K562 (cell line): ENCODE measurements around the gene HPS3. TPM values are rescaled to one million over a fixed set of nuclear protein-coding genes. Genes with fewer than 3 reads are reported as not detected.

Experiments used
- CHD1 ChIP-seq: fragments of 200-600 bp; sonication (generic); IDR thresholded peaks from one replicate; pipeline ENCODE4 v1.6.1; 2012; ENCODE audit warnings: mild to moderate bottlenecking, moderate library complexity, low read length, inconsistent platforms
- FOXA3 ChIP-seq, 2 experiments: fragments of 450-650 bp in 1 of 2; sonication (generic) in 1 of 2; formaldehyde crosslinking; IDR thresholded peaks in 1 of 2; conservative IDR thresholded peaks in 1 of 2; 2 replicates each; pipeline versions ENCODE4 v1.4.0 to v1.8.0; 2020 to 2022; ENCODE audit warnings: mild to moderate bottlenecking in 2 of 2, missing genetic modification reagents in 1 of 2
- GABPB1 ChIP-seq: sonication (generic); formaldehyde crosslinking; IDR thresholded peaks from 2 replicates; pipeline ENCODE4 v1.8.0; 2022; ENCODE audit warnings: mild to moderate bottlenecking, missing genetic modification reagents
- KDM2B ChIP-seq: fragments of 250-450 bp; sonication (Bioruptor Pico); IDR thresholded peaks from 2 replicates; pipeline ENCODE4 v1.8.0; 2021; ENCODE audit warnings: mild to moderate bottlenecking, moderate library complexity
- MCM2 ChIP-seq: fragments of 450-650 bp; IDR thresholded peaks from 2 replicates; pipeline ENCODE4 v1.6.1; 2017; ENCODE audit warnings: low read depth, mild to moderate bottlenecking
- NEUROD1 ChIP-seq: fragments of 150-350 bp; IDR thresholded peaks from 2 replicates; pipeline ENCODE4 v1.6.1; 2014; ENCODE audit warnings: borderline replicate concordance, low read length, low read depth; ENCODE audit not compliant: partially characterized antibody
- POLR2B ChIP-seq: fragments of 450-650 bp; IDR thresholded peaks from 2 replicates; pipeline ENCODE4 v1.6.1; 2018; ENCODE audit warnings: low read depth; ENCODE audit not compliant: partially characterized antibody
- ZBTB34 ChIP-seq: fragments of 250-450 bp; sonication (Bioruptor Pico); IDR thresholded peaks from 2 replicates; pipeline ENCODE4 v1.8.0; 2021; ENCODE audit warnings: mild to moderate bottlenecking, moderate library complexity
- polyA plus RNA-seq, 8 experiments: library from polyadenylated mRNA; depleted of rRNA in 4 of 8; stranded (reverse) in 5 of 8; unstranded in 3 of 8; fragments of >200 nt; fragmentation: Nextera tagmentation in 2 of 8; fragmentation: Illumina TruSeq in 1 of 8; extraction: Ambion mirVana in 2 of 8; extraction: Trizol in 1 of 8; gene quantifications; 2 replicates each; pipeline versions ENCODE4 v1.2.1 to v1.2.3, GENCODE V29; 2011 to 2014; ENCODE audit warnings: inconsistent platforms in 1 of 8, missing spikeins in 1 of 8
- total RNA-seq, 7 experiments: library from RNA; depleted of rRNA in 6 of 7; stranded (reverse); fragments of >200 nt in 6 of 7; fragmentation: Illumina TruSeq in 2 of 7; extraction: Trizol in 2 of 7; gene quantifications; 2 replicates each; pipeline versions ENCODE4 v1.2.1 to v1.2.3, GENCODE V29; 2011 to 2021; ENCODE audit warnings: low replicate concordance in 1 of 7
- TF ChIP-seq, protein P1 (sequence below): fragments of 200-400 bp; formaldehyde crosslinking; IDR thresholded peaks from 2 replicates; pipeline ENCODE4 v1.6.1; 2017; ENCODE audit warnings: mild to moderate bottlenecking, low read depth, low read length, moderate library complexity
- TF ChIP-seq, protein P2 (sequence below): sonication (generic); IDR thresholded peaks from 2 replicates; pipeline ENCODE4 v1.6.1; 2016

The HPS3 gene
- total and polyA plus RNA-seq, 9 of the 15 experiments (the other 6 are each of a cell fraction or from before 2014, with no cell fraction given) = 1.2 to 11.3 (median 7.6) TPM

- no peak for TF ChIP-seq ZBTB34 (CRISPR knock-in tag)
- TF ChIP-seq, protein P1, sequence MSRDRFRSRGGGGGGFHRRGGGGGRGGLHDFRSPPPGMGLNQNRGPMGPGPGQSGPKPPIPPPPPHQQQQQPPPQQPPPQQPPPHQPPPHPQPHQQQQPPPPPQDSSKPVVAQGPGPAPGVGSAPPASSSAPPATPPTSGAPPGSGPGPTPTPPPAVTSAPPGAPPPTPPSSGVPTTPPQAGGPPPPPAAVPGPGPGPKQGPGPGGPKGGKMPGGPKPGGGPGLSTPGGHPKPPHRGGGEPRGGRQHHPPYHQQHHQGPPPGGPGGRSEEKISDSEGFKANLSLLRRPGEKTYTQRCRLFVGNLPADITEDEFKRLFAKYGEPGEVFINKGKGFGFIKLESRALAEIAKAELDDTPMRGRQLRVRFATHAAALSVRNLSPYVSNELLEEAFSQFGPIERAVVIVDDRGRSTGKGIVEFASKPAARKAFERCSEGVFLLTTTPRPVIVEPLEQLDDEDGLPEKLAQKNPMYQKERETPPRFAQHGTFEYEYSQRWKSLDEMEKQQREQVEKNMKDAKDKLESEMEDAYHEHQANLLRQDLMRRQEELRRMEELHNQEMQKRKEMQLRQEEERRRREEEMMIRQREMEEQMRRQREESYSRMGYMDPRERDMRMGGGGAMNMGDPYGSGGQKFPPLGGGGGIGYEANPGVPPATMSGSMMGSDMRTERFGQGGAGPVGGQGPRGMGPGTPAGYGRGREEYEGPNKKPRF = no peak
- no peak for TF ChIP-seq FOXA3 (CRISPR knock-in tag; conservative IDR thresholded peaks at IDR 0.05 in 1 of 2, IDR thresholded peaks at IDR 0.05 in 1 of 2)
- TF ChIP-seq CHD1 = peak; percentile 38
- TF ChIP-seq KDM2B (CRISPR knock-in tag) = no peak
- peak; percentile 47 for TF ChIP-seq POLR2B
- TF ChIP-seq, protein P2, sequence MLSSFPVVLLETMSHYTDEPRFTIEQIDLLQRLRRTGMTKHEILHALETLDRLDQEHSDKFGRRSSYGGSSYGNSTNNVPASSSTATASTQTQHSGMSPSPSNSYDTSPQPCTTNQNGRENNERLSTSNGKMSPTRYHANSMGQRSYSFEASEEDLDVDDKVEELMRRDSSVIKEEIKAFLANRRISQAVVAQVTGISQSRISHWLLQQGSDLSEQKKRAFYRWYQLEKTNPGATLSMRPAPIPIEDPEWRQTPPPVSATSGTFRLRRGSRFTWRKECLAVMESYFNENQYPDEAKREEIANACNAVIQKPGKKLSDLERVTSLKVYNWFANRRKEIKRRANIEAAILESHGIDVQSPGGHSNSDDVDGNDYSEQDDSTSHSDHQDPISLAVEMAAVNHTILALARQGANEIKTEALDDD = no peak
- no peak for TF ChIP-seq MCM2
- peak; percentile 51; the same call in 1 of the 2 replicates for TF ChIP-seq GABPB1 (CRISPR knock-in tag)
- no peak for TF ChIP-seq NEUROD1
Observed at GRCh38 chr3:149129326-149130205, at the start of gene HPS3 (continued).
